ENCODE results near the gene KNSTRN.

KNSTRN gene

DNA sequence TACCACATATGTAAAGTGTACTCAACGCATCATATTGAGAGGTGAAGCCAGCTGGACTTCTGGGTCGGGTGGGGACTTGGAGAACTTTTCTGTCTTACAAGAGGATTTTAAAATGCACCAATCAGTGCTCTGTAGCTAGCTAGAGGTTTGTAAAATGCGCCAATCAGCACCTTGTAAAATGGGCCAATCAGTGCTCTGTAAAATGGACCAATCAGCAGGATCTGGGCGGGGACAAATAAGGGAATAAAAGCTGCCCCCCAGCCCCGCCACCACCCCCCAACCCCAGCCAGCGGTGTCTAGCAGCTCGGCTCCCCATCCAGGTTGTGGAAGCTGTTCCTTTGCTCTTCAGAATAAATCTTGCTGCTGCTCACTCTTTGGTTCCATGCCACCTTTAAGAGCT, 16.8 kb downstream of the KNSTRN start:
- no peak for DNase-seq

DNA sequence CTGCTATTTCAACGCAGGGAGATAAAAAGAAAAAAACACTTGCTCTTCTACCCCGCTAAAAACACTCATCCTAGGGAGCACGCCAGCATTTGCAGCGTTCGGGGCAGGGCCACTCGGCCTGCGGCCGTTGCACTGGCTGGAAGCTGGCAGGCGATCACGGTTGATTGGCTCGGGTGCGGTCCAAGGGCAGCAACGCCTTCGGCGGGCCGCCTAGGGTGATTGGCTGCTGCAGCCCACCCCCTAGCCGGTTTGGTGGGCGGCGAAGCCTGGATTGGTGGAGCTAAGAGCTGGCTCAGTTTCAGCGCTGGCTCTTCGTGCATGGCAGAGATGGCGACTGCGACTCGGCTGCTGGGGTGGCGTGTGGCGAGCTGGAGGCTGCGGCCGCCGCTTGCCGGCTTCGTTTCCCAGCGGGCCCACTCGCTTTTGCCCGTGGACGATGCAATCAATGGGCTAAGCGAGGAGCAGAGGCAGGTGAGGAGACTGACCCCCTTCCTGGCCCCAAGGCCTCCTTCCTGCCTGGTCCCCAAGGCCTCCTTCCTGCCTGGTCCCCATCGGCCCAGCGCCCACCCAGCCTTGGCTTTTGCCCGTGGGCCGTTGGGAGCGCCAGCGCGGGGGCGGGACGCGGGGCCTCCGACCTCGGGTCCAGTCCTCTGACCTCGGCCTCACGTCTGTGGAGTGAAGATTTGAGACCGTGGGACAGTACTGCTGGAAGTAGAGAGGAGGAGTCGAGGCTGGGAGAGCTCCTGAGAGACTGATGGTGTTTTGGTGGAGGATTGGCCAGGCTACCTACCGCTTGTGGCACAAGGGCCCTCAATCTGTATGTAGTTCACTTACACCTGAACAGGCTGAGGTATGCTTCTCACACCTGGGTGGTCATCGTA, 23.2 kb downstream of the KNSTRN start, which contains the start of gene IVD:
TSS of gene IVD (plus strand) at position 295 of the 881 bp plus-strand sequence. CDS start at position 328, 33 bp downstream.
- DNase-seq, result peak; percentile 96

DNA sequence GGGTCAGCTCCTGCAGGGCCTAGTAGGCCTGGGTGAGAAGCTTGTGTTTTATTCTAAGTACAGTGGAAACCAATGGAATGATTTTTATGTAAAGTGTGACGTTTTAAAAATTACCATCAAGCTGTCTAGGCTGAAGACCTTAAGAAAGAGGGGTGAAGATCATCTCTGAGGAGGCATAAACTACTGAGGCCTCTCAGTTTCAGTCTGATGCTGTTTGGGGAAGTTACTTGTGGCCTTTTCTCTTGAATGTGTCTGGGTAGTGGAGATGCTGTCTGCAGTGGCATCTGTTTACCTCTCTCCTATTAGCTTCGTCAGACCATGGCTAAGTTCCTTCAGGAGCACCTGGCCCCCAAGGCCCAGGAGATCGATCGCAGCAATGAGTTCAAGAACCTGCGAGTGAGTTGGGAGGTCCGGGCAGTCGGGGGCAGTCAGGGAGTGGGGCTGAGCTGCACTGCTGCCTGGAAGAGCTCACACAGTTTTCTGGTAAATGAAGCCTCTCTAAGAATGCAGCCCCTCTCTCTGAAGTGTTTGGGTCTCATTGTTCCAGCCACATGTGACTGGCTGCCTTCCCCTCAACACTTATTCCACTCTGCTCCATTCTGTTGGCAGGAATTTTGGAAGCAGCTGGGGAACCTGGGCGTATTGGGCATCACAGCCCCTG, 24.9 kb downstream of the KNSTRN start:
- peak; percentile 53 for DNase-seq

DNA sequence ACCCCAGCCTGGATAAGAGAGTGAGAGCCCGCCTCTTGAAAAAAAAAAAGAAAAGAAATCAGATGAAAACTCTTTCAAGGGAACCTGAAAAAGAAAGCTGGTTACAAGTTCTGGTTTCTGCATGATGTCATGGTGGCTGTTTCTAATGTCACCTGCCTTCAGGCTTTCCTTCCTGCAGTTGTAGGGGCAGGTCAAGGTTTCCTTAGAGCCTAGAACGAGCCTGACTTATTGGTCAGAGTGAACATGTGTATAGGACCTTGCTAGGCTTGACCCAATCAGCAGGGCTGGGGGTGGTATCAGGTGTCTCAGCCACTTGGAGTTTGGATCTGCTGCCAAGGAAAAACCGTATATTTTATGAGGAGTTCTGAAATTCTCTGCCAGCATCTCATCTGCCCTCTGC, 26.8 kb downstream of the KNSTRN start:
- DNase-seq, result no peak

DNA sequence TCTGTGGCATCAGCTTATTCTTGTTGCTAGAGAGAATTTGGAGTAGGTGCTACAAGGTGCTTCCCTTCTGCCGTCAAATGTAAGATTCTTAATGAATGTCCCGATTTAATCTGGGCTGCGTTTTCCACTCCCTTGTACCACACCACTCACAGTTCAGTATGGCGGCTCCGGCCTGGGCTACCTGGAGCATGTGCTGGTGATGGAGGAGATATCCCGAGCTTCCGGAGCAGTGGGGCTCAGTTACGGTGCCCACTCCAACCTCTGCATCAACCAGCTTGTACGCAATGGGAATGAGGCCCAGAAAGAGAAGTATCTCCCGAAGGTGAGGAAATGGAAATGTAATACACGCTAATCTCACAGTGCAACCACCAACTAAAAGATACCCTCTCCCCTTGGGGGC, 28.0 kb downstream of the KNSTRN start:
- no peak for DNase-seq

DNA sequence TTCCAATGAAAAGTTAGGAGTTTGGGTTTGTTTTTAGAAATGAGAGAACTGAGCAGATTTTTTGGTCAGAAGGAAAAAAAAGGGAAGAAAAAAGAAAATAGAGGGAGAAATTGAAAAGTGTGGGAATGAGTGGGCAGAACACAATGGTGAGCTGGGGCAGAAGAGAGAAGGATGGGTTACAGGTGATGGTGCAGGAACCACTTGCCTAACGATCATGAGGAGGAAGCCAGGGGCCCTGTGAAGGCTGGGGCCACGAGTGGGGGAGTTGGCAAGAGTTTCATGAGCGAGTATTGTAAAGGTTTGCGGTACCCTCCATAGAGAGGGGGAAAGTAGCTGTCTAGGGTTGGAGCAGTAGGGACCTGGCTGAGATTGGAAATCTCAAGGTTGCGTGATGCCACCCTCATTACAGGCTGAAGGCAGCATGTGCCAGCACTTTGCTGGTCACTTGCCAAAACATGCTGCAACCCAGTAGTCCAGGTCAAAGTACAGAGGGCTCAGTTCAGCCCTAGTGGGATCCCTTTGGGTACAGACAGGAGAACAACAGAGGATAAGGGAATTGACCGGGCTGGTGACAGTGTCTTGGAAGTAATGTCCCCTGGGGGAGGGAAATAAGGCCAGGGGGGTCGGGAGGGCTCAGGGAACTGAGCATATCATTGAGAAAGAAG, 29.7 kb downstream of the KNSTRN start:
- DNase-seq, result no peak

DNA sequence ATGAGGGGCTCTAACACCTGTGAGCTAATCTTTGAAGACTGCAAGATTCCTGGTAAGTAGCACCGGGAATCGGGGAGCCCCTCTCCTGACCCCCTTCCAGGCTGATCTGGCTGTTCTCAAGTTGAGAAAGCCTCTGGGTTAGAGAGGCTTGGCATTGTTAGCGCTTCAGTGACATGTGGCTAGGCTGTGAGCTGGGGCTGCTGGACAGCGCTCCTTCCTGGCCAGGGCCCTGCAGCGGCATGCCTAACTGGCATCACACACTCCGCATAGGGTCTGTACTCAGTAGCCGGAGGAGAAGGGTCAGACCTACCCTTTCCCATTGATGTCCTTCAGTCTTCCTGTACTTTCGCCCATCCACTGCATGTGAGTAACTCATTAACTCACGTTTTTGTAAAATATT, 30.5 kb downstream of the KNSTRN start:
- no peak for DNase-seq

DNA sequence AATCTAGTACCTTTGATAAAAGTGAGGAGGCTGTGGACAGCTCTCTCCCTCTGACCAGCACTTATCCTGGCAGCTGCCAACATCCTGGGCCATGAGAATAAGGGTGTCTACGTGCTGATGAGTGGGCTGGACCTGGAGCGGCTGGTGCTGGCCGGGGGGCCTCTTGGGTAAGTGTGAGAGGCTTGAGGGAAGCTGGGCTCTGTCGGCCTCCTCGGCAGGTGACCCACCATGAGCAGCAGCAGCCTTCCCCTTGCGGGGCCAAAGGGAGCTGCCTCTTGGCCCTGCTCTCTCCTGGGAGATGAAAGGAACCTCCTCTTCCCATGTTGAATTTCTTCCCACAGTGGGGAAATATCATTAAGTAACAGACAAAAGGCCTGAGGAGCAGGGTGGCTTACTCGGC, 32.3 kb downstream of the KNSTRN start:
- DNase-seq, result no peak

DNA sequence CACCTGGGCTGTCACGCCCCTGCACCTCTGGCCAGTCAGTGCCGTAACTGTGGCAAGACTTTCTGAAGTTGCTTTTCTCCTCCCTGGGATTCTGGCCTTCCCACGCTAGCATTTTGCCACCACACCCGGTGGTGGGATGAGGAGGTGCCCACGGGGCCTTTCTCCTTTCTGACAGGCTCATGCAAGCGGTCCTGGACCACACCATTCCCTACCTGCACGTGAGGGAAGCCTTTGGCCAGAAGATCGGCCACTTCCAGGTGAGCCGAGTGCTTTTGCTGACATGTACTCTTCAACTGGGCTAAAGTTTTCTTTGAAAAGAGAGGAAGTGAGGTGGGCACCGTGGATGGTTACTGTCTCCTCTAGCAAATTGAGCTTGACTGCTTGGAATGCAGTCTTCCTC, 32.7 kb downstream of the KNSTRN start:
- no peak for DNase-seq

DNA sequence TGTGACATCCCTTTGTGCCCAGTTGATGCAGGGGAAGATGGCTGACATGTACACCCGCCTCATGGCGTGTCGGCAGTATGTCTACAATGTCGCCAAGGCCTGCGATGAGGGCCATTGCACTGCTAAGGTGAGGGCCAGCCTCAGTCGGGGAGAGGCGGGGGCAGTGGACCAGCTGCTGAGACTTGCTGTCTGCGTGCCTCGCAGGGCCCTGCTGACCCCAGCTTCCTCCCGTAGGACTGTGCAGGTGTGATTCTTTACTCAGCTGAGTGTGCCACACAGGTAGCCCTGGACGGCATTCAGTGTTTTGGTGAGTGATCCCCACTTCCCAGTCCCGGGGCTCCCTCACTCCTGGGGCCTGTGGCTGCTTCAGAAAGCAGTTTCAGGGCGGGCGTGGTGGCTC, 33.5 kb downstream of the KNSTRN start:
- no peak for DNase-seq

DNA sequence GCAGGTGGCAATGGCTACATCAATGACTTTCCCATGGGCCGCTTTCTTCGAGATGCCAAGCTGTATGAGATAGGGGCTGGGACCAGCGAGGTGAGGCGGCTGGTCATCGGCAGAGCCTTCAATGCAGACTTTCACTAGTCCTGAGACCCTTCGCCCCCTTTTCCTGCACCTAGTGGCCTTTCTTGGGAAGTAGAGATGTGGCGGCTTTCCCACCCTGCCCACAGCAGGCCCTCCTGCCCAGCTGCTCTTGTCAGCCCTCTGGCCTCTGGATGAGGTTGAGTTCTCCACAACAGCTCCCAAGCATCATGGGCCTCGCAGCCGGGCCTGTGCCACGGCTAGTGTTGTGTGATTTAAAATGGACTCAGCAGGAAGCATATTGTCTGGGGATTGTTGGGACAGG, 35.6 kb downstream of the KNSTRN start:
- DNase-seq, result no peak

DNA sequence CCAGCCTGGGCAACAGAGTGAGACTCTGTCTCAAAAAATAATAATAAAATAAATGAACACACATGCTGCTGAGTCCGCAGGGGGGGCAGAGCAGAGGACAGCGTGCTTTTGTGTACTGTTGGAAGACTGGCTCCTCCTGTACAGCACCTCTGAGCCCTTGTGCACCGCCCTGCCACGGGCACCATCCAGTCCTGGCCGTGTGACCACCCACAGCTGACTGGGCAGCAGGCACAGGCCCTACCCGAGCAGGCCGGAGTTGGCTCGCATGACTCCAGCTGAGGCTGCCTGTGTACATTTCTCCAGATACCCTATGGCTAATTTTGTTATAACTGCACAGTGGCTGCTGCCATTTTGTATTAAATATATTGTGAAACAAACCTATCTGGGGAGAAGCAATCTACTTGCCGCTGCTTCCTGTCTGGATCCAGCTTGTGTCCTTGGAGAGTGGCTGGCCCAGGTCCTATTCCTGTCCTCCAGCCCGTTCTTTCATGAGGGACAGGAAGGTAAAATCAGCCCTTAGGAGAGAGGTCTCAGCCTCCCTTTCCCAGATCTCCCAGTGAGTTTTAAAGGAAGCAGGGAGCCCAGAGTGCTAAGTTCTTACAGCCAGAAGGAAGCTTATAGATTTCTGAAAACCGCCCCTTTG, 37.7 kb downstream of the KNSTRN start:
- DNase-seq, result no peak

DNA sequence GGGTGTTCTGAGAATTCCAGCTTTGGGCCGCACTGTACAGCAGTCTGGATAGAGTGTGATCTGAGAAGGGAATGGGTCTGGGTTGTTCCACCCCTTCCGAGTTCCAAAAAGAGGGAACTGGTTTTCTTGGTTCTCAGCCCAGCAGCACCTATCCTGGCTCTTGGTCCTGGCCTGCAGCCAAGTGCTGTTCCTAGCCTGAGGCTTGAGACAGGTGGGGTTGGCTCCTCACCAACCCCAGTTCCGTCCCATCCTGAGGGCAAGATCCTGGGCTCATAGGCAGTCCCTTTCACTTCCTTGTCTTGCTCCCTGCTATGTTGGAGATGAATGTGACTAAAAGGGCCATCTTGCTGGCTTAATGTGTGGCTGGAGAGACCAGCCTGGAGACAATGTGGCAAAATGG, 38.3 kb downstream of the KNSTRN start:
- DNase-seq, result peak; percentile 28

DNA sequence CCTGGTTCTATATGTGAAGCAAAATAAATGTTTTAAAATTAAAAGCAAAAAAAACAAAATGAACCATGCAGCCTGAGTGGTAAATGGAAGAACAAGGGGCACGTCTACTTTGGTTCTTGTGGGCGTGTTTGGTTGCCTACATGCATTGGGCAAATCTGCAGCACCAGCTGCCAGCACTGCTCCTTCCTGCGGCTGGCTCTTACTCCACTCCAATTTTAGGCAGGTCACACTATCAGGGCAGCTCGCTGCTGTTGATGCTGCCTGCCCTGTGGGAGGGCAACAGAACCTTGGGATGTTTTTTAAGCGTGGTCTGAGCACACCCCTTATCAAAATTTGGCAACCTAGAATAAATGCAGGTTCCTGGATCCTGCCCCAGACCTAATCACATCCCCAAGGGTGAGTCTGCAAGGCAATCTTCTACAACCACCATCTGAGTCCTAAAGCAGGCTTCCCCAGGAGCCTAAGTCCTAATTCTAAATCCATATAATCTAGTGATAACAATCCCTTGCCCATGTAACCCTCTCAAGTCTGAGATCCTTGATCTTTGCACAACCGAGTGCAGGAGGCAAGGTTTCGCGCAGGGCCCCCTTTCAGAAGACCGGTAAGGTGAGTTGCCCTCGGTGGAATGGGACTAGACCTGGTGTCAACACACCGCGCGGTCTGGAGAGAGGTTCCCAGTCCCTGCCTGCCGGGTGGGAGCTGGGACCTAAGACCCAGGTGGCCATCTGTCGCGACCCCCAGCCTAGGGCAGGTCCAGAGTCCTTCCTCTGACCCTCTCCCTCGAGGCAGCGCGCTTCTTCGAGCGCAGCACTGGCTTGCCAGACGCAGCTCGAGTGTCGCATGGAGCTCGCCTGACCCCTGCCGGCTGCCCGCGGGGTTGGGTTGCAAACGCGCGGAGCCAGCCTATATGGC, 39.0 kb downstream of the KNSTRN start:
- peak; percentile 86 for DNase-seq

DNA sequence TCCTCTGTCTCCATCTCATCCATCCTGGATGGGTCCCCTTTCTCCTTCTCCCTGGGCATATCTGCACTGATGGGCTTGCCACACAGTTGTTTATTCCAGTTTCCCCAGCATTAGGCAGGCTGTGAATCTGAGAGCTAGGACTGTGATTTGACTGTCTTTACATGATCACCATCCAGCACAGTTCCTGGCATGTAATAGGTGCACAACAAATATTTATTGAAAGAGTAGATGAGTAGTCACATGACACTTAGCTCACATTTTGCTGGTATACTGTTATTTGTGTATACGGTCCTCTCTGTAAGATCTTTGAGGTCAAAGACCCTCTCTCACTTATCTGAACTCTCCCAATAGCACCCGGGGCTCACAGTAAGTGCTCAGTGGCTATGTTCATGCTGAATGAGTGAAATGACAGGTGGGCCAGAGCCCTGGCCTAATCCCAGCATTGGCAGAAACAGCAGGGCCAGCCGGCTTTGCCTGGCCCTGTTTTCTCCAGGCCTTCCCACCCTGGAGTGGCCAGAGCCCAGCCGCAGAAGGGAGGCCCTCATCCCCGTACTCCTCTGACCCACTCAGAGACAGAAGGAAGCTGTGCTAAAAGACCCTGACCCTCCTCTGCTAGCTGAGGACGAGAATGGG, 42.1 kb downstream of the KNSTRN start:
- no peak for DNase-seq

DNA sequence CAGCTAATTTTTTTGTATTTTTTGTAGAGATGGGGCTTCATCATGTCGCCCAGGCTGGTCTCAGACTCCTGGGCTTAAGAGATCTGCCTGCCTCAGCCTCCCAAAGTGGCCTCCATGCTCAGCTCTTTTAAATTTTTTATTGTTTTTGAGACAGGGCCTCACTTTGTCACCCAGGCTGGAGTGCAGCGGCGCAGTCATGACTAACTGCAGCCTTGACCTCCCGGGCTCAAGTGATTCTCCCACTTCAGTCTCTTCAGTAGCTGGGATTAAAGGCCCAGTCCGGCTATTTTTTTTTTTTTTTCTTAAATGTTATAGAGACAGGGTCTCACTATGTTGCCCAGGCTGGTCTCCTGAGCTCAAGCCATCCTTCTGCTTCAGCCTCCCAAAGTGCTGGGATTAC, 43.2 kb downstream of the KNSTRN start:
- no peak for DNase-seq

DNA sequence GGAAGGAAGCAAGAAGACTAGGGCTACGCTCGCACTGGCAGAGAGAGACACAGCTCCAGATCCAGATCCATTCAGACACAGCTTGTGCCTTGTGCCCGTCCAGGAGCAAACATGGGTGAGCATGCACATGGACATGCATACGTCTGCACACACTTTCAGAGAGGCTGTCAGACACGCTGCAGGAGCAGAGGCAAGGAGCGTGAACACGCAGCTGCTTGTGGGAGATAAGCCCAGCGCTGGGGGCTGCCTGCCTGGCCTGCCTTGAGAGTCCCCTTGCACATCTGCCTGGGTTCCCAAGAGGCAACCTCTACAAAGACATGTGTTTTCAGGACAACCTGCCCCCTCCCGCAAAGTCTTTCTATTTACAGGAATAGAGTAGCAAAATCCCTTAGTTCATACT, 44.7 kb downstream of the KNSTRN start:
- DNase-seq, result no peak

DNA sequence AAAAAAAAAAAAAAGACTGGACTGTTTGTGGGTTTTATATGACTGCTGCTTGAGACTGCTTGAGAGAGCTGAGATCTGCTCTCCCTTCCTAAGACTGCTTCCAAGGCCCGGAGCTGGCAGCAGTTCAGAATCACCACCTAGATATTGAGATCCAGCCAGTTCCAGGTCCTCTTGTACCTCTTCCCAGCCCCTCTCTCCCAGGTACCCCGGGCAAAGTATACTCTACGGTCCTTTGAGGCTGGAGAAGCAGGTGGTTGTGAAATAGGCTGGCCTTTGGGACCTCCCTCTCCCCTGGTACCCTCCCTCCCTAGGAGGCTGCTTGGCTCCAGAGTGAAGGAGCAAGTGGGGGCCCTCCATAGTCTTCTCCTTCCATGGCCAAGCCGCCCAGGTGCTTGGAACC, 45.7 kb downstream of the KNSTRN start:
- no peak for DNase-seq

DNA sequence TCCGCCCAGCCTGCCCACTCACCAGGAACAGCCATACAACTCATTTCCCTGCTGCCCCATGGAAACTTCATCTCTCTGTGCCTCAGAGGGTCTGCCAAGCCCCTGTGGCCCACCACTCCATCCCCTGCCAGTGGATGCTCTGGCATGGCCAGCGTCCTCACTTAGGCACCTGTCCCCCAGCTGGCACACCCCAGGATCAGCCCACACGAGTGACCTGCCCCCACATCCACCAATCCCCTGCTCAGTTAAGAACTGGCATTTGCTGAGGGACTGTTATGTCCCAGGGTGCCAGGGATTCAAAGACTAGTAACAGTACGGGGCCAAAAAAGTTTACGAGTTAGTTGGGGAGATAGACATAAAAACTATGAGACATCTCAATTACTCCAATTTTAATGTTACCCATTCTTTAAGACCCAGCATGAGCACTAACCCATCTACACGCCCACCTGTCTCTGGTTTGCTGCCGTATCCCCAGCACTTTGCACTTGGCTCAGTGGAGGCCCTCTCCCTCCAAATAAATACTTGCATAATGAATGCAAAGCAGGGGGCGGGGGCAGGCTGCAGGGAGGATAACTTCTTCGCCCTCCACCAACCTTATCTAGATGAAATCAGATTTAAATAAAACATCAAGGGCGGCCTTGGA, 46.7 kb downstream of the KNSTRN start:
- DNase-seq, result no peak

DNA sequence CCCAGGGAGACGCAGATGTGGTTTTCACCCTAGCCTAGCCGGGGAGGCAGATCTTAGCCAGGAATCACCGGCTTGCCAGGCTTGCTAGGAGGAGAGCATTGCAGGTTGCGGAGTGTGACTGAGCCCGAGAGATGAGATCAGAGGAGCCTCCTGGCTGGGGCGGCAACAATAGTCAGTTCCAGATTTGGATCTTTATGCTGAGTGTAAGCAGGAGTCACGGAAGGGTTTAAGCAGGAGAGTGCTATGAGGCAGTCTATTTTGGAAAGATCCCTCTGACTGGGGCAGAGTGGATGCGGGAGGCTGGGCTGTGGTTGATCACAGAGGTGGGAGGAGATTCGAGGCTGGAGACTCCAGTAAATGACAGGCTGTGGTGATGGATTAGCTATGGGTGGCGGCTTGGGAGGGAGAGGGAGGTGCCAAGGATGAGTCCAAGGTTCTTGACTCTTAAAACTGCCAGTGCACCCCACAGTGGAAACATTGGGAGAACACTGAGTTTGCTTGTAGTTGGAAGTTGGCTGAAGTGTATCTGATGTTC, 47.8 kb downstream of the KNSTRN start:
- no peak for DNase-seq
